ENCODE results near the gene RNF144A.
"Not testable (repeated sequence)": the region's sequence is repeated elsewhere in the genome, so short reads cannot be mapped to it uniquely, and the experiment has no call there.

The RNF144A gene

GRCh38 chr2:6977113-6977741 lies 60.0 kb downstream of the RNF144A start:
- no peak for DNase-seq

GRCh38 chr2:6977786-6978185 lies 60.6 kb downstream of the RNF144A start:
- DNase-seq: no peak

GRCh38 chr2:6978991-6979390 lies 61.8 kb downstream of the RNF144A start:
- DNase-seq: no peak

GRCh38 chr2:6982449-6982848 lies 65.2 kb downstream of the RNF144A start:
- DNase-seq: no peak

- no peak for DNase-seq
These were observed 65.8 kb downstream of the RNF144A start for GRCh38 chr2:6982934-6983589.

- DNase-seq: no peak
These were observed 69.2 kb downstream of the RNF144A start for GRCh38 chr2:6986301-6986911.

- no peak for DNase-seq
These were observed 69.7 kb downstream of the RNF144A start for GRCh38 chr2:6986912-6987361.

- DNase-seq: no peak
These were observed 73.7 kb downstream of the RNF144A start for GRCh38 chr2:6990871-6991270.

GRCh38 chr2:6992794-6993228 lies 75.6 kb downstream of the RNF144A start:
- DNase-seq: no peak

- DNase-seq: no peak
These were observed 76.0 kb downstream of the RNF144A start for GRCh38 chr2:6993229-6993640.

GRCh38 chr2:6993936-6994335 lies 76.7 kb downstream of the RNF144A start:
- peak; percentile 16 for DNase-seq

- DNase-seq: no peak
These were observed 77.4 kb downstream of the RNF144A start for GRCh38 chr2:6994536-6995128.

GRCh38 chr2:6995391-6996097 lies 78.3 kb downstream of the RNF144A start:
- no peak for DNase-seq

GRCh38 chr2:6999211-6999877 lies 82.1 kb downstream of the RNF144A start:
- no peak for DNase-seq

GRCh38 chr2:7001395-7001794 lies 84.2 kb downstream of the RNF144A start:
- not testable (repeated sequence) for DNase-seq

GRCh38 chr2:7003895-7004294 lies 86.7 kb downstream of the RNF144A start:
- no peak for DNase-seq

- no peak for DNase-seq
These were observed 87.4 kb downstream of the RNF144A start for GRCh38 chr2:7004636-7005035.

GRCh38 chr2:7007488-7007845 lies 90.3 kb downstream of the RNF144A start:
- no peak for DNase-seq

- no peak for DNase-seq
These were observed 90.9 kb downstream of the RNF144A start for GRCh38 chr2:7007846-7008741.

GRCh38 chr2:7009207-7009911 lies 92.1 kb downstream of the RNF144A start:
- DNase-seq: no peak

Data from KG1 (cell line).